Liver (tissue), 9 donors: Measurements from ENCODE around the gene TXK. TPM values are rescaled to one million over a fixed set of nuclear protein-coding genes. Genes with fewer than 3 reads are reported as not detected.

Experiments used
- DNase-seq: peaks from one replicate; pipeline ENCODE4 v3.0.0-alpha.2; 2017; ENCODE audit warnings: low spot score
- H3K27ac ChIP-seq, 2 donors: one replicate each; pipeline ENCODE4 v1.7.0; 2013; ENCODE audit warnings: inconsistent platforms in 2 of 2, low read length in 2 of 2, control low read depth in 1 of 2, low read depth in 1 of 2, mild to moderate bottlenecking in 1 of 2
- H3K27me3 ChIP-seq, 4 donors: one replicate each; pipeline versions ENCODE4 v1.6.1 to v1.7.0; 2013; ENCODE audit warnings: low read length in 3 of 4, inconsistent platforms in 1 of 4, mild to moderate bottlenecking in 1 of 4, moderate library complexity in 1 of 4; ENCODE audit not compliant: control insufficient read depth in 4 of 4, insufficient read depth in 4 of 4
- H3K36me3 ChIP-seq, 4 donors: one replicate each; pipeline versions ENCODE4 v1.6.1 to v1.7.0; 2013; ENCODE audit warnings: low read length in 3 of 4, mild to moderate bottlenecking in 3 of 4, low read depth in 1 of 4, moderate library complexity in 1 of 4; ENCODE audit not compliant: control insufficient read depth in 4 of 4, insufficient read depth in 3 of 4
- H3K4me1 ChIP-seq, 4 donors: one replicate each; pipeline versions ENCODE4 v1.6.1 to v1.7.0; 2013; ENCODE audit warnings: low read length in 3 of 4, mild to moderate bottlenecking in 3 of 4, moderate library complexity in 1 of 4; ENCODE audit not compliant: control insufficient read depth in 4 of 4, insufficient read depth in 4 of 4
- H3K4me3 ChIP-seq, 3 donors: one replicate each; pipeline versions ENCODE4 v1.6.1 to v1.7.0; 2013; ENCODE audit warnings: low read length in 3 of 3, control low read depth in 1 of 3, low read depth in 1 of 3, mild to moderate bottlenecking in 1 of 3
- H3K9ac ChIP-seq, 2 donors: one replicate each; pipeline ENCODE4 v1.7.0; 2013; ENCODE audit warnings: low read length in 2 of 2, mild to moderate bottlenecking in 2 of 2, moderate library complexity in 2 of 2, control low read depth in 1 of 2, low read depth in 1 of 2
- H3K9me3 ChIP-seq, 4 donors: one replicate each; pipeline versions ENCODE4 v1.6.1 to v1.7.0; 2013; ENCODE audit warnings: low read length in 3 of 4; ENCODE audit not compliant: control insufficient read depth in 4 of 4
- FOXA1 ChIP-seq: IDR thresholded peaks from 2 replicates; pipeline ENCODE4 v1.6.1; 2016; ENCODE audit warnings: antibody characterized with exemption
- FOXA2 ChIP-seq: IDR thresholded peaks from 2 replicates; pipeline ENCODE4 v1.6.1; 2016; ENCODE audit warnings: antibody characterized with exemption
- GABPA ChIP-seq, 2 donors: IDR thresholded peaks in 1 of 2; conservative IDR thresholded peaks in 1 of 2; 2 replicates each; pipeline ENCODE4 v1.6.1; 2016; ENCODE audit warnings: antibody characterized with exemption in 2 of 2, mild to moderate bottlenecking in 1 of 2, moderate library complexity in 1 of 2
- HNF4A ChIP-seq, 2 donors: conservative IDR thresholded peaks; 2 replicates each; pipeline ENCODE4 v1.6.1; 2016; ENCODE audit warnings: antibody characterized with exemption in 2 of 2, mild to moderate bottlenecking in 2 of 2
- HNF4G ChIP-seq: IDR thresholded peaks from 2 replicates; pipeline ENCODE4 v1.6.1; 2016; ENCODE audit warnings: antibody characterized with exemption
- JUND ChIP-seq, 2 donors: IDR thresholded peaks; 2 replicates each; pipeline ENCODE4 v1.6.1; 2016; ENCODE audit warnings: antibody characterized with exemption in 2 of 2
- NR2F2 ChIP-seq: IDR thresholded peaks from 2 replicates; pipeline ENCODE4 v1.6.1; 2016; ENCODE audit warnings: antibody characterized with exemption
- RAD21 ChIP-seq, 2 donors: IDR thresholded peaks; 2 replicates each; pipeline ENCODE4 v1.6.1; 2016; ENCODE audit warnings: antibody characterized with exemption in 2 of 2, mild to moderate bottlenecking in 2 of 2
- SP1 ChIP-seq: IDR thresholded peaks from 2 replicates; pipeline ENCODE4 v1.6.1; 2018; ENCODE audit warnings: antibody characterized with exemption, mild to moderate bottlenecking
- YY1 ChIP-seq: IDR thresholded peaks from 2 replicates; pipeline ENCODE4 v1.6.1; 2016; ENCODE audit warnings: antibody characterized with exemption, mild to moderate bottlenecking
- WGBS: extraction: QIAGEN DNeasy Blood & Tissue Kit; methylation state at CpG from one replicate; pipeline ENCODE4 v1.1.7; 2013; 5-methylcytosine and 5-hydroxymethylcytosine counted together
- polyA plus RNA-seq, 2 donors: library from polyadenylated mRNA; stranded (reverse) in 1 of 2; unstranded in 1 of 2; fragments of 200-250 nt in 1 of 2; fragments of >200 nt in 1 of 2; fragmentation: Nextera tagmentation in 1 of 2; extraction: Ambion mirVana in 1 of 2; gene quantifications; one replicate each; pipeline versions ENCODE4 v1.2.1 to v1.2.3, GENCODE V29; 2013 to 2015
- total RNA-seq, 2 donors: library from RNA; depleted of rRNA; stranded (reverse); fragments of >200 nt; gene quantifications; one replicate each; pipeline ENCODE4 v1.2.3, GENCODE V29; 2014
- TF ChIP-seq, protein P1 (sequence below): IDR thresholded peaks from 2 replicates; pipeline ENCODE4 v1.6.1; 2016; ENCODE audit warnings: antibody characterized with exemption
- donor health status: healthy.
- donor health status: healthy.
- donor health status: healthy.
- donor health status: healthy.
- donor health status: healthy.

The TXK gene
- total and polyA plus RNA-seq, 4 donors: 0.43 to 4.9 (median 1.4) TPM

DNA sequence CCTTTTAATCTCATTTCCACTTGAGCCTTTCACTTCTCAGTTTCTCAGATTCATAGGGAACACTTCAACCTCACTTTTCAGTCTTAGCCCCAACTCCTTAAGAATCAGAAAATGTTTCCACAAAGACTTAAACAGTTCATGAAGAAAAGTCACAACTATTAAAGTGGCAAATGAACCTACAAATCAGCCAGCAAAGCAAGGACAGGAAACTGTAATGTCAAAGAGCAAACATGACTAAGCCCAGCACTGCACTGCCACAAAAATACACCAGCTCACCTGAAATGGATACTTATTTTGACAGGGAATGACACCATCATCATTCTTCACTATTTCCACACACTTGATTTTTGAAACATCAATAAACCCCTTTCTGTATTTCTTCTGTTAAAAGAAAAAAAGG lies 41.8 kb upstream of the TXK start:
- DNase-seq: no peak
- no peaks in the 10 kb centered on the region for H3K9me3 ChIP-seq
- H3K27me3 ChIP-seq: no peaks in the 10 kb centered on the region
- no peaks in the 10 kb centered on the region for H3K4me1 ChIP-seq
- TF ChIP-seq JUND (IDR thresholded peaks at IDR 0.05) (no peak), SP1 (no peak), GABPA (IDR thresholded peaks at IDR 0.05 in 1 of 2, conservative IDR thresholded peaks at IDR 0.05 in 1 of 2) (no peak)
- no peak overlapping the region for H3K9ac ChIP-seq
- H3K36me3 ChIP-seq: no peaks in the 10 kb centered on the region
- H3K27ac ChIP-seq: no peak overlapping the region
- no peak overlapping the region for H3K4me3 ChIP-seq

DNA sequence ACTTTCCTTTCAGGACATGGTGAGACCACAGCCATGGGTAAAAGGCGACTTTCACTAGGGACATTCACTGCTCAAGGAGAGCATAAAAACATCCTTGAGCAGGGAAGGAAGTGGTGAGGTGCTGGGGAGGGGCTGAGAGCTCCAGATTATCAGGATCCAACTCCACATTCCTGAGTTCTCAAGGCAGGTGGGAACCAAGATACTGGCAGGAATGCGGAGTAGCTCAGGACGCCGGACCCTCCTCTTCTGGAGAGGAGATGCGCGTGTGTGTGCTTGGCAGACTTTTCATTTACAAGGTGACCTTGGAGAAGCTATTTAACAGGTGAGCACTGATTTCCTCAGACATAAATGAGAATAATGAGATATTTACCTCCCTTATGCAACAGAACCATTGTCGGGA lies 41.3 kb upstream of the TXK start:
- H3K4me1 ChIP-seq: no peaks in the 10 kb centered on the region
- TF ChIP-seq NR2F2: no peak
- 88% methylated on average over 7 of the region's 7 CpGs for WGBS
- H3K9me3 ChIP-seq: no peaks in the 10 kb centered on the region
- DNase-seq: no peak
- H3K4me3 ChIP-seq: no peak overlapping the region
- H3K27me3 ChIP-seq: no peaks in the 10 kb centered on the region
- no peak overlapping the region for H3K9ac ChIP-seq
- no peaks in the 10 kb centered on the region for H3K36me3 ChIP-seq
- H3K27ac ChIP-seq: no peak overlapping the region

DNA sequence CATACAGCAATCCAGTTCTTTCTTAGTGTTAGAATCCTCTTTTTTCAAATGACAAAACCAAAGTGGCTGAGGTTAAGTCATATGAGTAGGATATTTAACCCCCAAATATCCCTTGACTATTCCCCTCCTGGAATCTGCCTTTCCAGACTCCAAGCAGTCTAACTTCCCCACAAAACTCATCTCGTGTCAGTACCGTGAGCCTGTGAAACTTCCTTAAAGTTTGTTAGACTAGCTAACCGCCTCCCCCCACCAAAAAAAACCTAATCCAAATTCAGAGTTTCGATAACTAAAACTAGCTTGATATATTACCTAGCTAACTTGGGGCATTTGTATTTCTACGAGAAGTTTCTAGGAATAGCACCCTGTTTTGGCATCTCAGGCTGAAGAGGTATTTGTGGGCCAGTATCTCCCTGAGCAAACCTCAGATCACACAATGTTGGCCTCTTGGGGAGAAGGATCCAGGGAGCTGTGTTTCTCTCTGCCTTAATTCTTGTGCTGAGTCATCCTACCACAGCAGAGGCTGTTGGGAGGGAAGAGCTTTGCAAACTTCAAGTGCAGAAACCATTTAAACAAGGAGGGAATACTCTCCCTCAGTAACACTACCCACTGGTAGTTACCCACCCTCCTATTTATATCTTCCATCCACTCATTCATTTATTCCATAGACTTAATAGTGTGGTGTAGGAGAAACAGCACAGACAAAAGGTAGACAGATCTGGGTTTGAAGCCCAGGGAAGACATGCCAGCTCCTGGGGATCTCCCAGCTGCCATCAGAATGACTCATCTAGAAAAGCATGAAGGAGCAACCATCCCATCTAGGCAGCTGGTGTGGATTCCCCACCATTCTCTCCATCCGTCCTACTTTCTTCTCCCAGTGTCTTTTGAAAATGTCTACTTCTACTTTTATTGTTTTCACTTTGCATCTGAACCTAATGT lies 39.3 kb upstream of the TXK start:
- no peak overlapping the region for H3K27ac ChIP-seq
- H3K36me3 ChIP-seq: peaks cover 0 to 2% (median 0%) of the 10 kb centered on the region in 4 donors
- WGBS: 82% methylated on average over 6 of the region's 6 CpGs
- DNase-seq: no peak
- H3K4me3 ChIP-seq: no peak overlapping the region
- no peak overlapping the region for H3K9ac ChIP-seq
- no peaks in the 10 kb centered on the region for H3K27me3 ChIP-seq
- TF ChIP-seq FOXA2: no peak
- no peak for TF ChIP-seq FOXA1
- TF ChIP-seq, protein P1, sequence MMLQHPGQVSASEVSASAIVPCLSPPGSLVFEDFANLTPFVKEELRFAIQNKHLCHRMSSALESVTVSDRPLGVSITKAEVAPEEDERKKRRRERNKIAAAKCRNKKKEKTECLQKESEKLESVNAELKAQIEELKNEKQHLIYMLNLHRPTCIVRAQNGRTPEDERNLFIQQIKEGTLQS: no peak
- TF ChIP-seq HNF4G: no peak
- TF ChIP-seq NR2F2: no peak
- no peak for TF ChIP-seq HNF4A (conservative IDR thresholded peaks at IDR 0.05)
- no peaks in the 10 kb centered on the region for H3K4me1 ChIP-seq
- H3K9me3 ChIP-seq: no peaks in the 10 kb centered on the region

DNA sequence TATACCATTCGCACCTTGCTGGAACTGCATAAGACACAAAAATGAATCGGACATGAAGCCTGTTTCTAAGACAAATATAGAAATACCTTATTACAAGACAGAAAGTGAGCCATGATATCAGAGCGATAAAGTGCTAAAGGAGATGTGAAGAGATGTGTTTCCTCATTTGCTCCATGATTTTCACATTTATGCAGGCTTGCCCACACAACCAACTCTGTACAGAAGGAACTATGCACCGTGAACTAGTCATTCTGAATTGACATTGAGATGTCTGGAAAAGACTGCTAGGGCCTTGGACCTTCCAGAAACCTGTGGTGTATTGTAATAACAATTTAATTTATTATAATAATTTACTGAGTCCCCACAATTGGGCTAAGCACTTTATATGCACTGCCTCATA lies 38.6 kb upstream of the TXK start:
- 96% methylated on average over 4 of the region's 4 CpGs for WGBS
- no peaks in the 10 kb centered on the region for H3K27me3 ChIP-seq
- TF ChIP-seq SP1: no peak
- TF ChIP-seq NR2F2: no peak
- TF ChIP-seq YY1: no peak
- TF ChIP-seq, protein P1: no peak
- no peak for TF ChIP-seq RAD21 (IDR thresholded peaks at IDR 0.05)
- no peak for TF ChIP-seq FOXA2
- no peak for TF ChIP-seq GABPA (IDR thresholded peaks at IDR 0.05 in 1 of 2, conservative IDR thresholded peaks at IDR 0.05 in 1 of 2)
- peaks cover 0 to 2% (median under 1%) of the 10 kb centered on the region in 4 donors for H3K36me3 ChIP-seq
- H3K9me3 ChIP-seq: no peaks in the 10 kb centered on the region
- H3K4me1 ChIP-seq: no peaks in the 10 kb centered on the region
- no peak for DNase-seq
- H3K4me3 ChIP-seq: no peak overlapping the region
- H3K27ac ChIP-seq: no peak overlapping the region
- H3K9ac ChIP-seq: no peak overlapping the region
